Measurements from ENCODE around the gene GUSB.

DNA sequence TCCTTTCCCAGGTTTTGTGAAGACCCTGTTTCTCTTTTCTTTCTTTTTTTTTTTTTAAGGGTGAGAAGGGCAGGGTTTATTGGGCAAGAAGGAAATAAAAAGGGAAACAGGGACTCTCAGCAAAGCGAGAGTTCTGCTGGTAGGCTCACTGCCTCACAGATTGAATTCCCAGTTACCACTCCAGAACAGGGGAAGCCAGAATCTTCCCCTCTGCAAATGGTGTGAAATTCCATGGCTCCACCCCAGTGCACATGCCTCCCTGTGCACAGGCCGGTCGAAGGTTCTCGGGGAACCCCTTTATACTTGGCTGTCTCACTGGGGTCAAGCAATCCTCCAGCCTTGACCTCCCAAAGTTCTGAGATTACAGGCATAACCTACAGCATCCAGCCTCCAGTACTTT is 10.5 kb upstream of the GUSB start:
- TF ChIP-seq POLR2A (IDR thresholded peaks at IDR 0.05) (no peak), EP300 (IDR thresholded peaks at IDR 0.05) (no peak)
- TF ChIP-seq, protein P1, sequence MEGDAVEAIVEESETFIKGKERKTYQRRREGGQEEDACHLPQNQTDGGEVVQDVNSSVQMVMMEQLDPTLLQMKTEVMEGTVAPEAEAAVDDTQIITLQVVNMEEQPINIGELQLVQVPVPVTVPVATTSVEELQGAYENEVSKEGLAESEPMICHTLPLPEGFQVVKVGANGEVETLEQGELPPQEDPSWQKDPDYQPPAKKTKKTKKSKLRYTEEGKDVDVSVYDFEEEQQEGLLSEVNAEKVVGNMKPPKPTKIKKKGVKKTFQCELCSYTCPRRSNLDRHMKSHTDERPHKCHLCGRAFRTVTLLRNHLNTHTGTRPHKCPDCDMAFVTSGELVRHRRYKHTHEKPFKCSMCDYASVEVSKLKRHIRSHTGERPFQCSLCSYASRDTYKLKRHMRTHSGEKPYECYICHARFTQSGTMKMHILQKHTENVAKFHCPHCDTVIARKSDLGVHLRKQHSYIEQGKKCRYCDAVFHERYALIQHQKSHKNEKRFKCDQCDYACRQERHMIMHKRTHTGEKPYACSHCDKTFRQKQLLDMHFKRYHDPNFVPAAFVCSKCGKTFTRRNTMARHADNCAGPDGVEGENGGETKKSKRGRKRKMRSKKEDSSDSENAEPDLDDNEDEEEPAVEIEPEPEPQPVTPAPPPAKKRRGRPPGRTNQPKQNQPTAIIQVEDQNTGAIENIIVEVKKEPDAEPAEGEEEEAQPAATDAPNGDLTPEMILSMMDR (IDR thresholded peaks at IDR 0.05): no peak

Measured in ovary (tissue), 3 donors.